Measurements from ENCODE around the gene STX18. TPM values are rescaled to one million over a fixed set of nuclear protein-coding genes. Genes with fewer than 3 reads are reported as not detected.
A peak's percentile ranks its signal among the peaks of the same experiment; 100 is the strongest.

STX18 gene
- total and polyA plus RNA-seq, 2 donors from 2014 or later: 37.2 to 66.8 TPM

DNA sequence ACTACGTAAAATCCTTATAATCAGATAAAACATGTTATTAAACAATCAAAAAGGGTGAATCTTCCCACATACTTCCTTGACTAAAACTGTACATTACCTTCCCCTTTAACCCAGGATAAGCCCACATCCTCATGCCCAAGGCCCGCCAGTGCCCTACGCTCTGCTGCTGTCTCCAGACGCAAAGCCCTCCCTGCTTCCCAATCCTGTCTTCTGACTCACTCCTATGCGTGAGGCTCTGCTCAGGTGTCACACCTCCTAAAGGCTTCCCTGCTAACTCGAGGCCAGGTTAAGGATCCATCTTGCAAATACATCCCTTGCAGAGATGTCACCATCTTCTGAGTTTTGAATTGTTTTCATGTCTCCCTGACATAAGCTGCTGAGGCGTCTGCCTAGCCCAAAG lies 61.6 kb downstream of the STX18 start:
- Histone ChIP-seq H3K36me3 (ENCODE audit: control insufficient read depth in 2 of 3, insufficient read depth in 3 of 3, low read length in 3 of 3) (no peaks in the 10 kb centered on the region), H3K27me3 (ENCODE audit: control insufficient read depth, insufficient read depth, low read length) (no peaks in the 10 kb centered on the region), H3K4me1 (ENCODE audit: control insufficient read depth in 2 of 3, insufficient read depth in 2 of 3, low read depth in 1 of 3, low read length in 3 of 3) (peaks cover 0 to 25% (median 18%) of the 10 kb centered on the region in 3 donors), H3K9ac (ENCODE audit: low read length in 3 of 3) (no peak overlapping the region), H3K27ac (ENCODE audit: low read depth in 2 of 2, low read length in 2 of 2) (no peak overlapping the region), H3K4me3 (ENCODE audit: low read length in 3 of 3) (no peak overlapping the region), H3K9me3 (ENCODE audit: control insufficient read depth in 2 of 3, insufficient read depth in 1 of 3, low read length in 3 of 3) (no peaks in the 10 kb centered on the region)
- FAIRE-seq (no peak), DNase-seq (no peak)
- TF ChIP-seq, protein P1, sequence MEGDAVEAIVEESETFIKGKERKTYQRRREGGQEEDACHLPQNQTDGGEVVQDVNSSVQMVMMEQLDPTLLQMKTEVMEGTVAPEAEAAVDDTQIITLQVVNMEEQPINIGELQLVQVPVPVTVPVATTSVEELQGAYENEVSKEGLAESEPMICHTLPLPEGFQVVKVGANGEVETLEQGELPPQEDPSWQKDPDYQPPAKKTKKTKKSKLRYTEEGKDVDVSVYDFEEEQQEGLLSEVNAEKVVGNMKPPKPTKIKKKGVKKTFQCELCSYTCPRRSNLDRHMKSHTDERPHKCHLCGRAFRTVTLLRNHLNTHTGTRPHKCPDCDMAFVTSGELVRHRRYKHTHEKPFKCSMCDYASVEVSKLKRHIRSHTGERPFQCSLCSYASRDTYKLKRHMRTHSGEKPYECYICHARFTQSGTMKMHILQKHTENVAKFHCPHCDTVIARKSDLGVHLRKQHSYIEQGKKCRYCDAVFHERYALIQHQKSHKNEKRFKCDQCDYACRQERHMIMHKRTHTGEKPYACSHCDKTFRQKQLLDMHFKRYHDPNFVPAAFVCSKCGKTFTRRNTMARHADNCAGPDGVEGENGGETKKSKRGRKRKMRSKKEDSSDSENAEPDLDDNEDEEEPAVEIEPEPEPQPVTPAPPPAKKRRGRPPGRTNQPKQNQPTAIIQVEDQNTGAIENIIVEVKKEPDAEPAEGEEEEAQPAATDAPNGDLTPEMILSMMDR (IDR thresholded peaks at IDR 0.05; ENCODE audit: borderline replicate concordance, extremely low read depth, insufficient read depth): no peak
- intact Hi-C loops (cut with DNase I): no loop called here

- H3K27ac ChIP-seq (ENCODE audit: low read depth in 2 of 2, low read length in 2 of 2): no peak overlapping the region
- FAIRE-seq: peak; percentile 57
- H3K4me3 ChIP-seq (ENCODE audit: low read length in 3 of 3): no peak overlapping the region
- intact Hi-C loops (cut with DNase I): no loop called here
- no peaks in the 10 kb centered on the region for H3K9me3 ChIP-seq (ENCODE audit: control insufficient read depth in 2 of 3, insufficient read depth in 1 of 3, low read length in 3 of 3)
- H3K27me3 ChIP-seq (ENCODE audit: control insufficient read depth, insufficient read depth, low read length): no peaks in the 10 kb centered on the region
- TF ChIP-seq, protein P1 (IDR thresholded peaks at IDR 0.05; ENCODE audit: borderline replicate concordance, extremely low read depth, insufficient read depth): no peak
- H3K9ac ChIP-seq (ENCODE audit: low read length in 3 of 3): no peak overlapping the region
- peaks cover 0 to 25% (median 18%) of the 10 kb centered on the region in 3 donors for H3K4me1 ChIP-seq (ENCODE audit: control insufficient read depth in 2 of 3, insufficient read depth in 2 of 3, low read depth in 1 of 3, low read length in 3 of 3)
- DNase-seq: no peak
- no peaks in the 10 kb centered on the region for H3K36me3 ChIP-seq (ENCODE audit: control insufficient read depth in 2 of 3, insufficient read depth in 3 of 3, low read length in 3 of 3)
Observed at GRCh38 chr4:4479366-4479765, 62.5 kb downstream of the STX18 start.

- peaks cover 0 to 25% (median 21%) of the 10 kb centered on the region in 3 donors for H3K4me1 ChIP-seq (ENCODE audit: control insufficient read depth in 2 of 3, insufficient read depth in 2 of 3, low read depth in 1 of 3, low read length in 3 of 3)
- no peaks in the 10 kb centered on the region for H3K36me3 ChIP-seq (ENCODE audit: control insufficient read depth in 2 of 3, insufficient read depth in 3 of 3, low read length in 3 of 3)
- H3K9ac ChIP-seq (ENCODE audit: low read length in 3 of 3): no peak overlapping the region
- TF ChIP-seq, protein P1 (IDR thresholded peaks at IDR 0.05; ENCODE audit: borderline replicate concordance, extremely low read depth, insufficient read depth): no peak
- FAIRE-seq (no peak), DNase-seq (no peak)
- no peak overlapping the region for H3K27ac ChIP-seq (ENCODE audit: low read depth in 2 of 2, low read length in 2 of 2)
- intact Hi-C loops (cut with DNase I): no loop called here
- H3K9me3 ChIP-seq (ENCODE audit: control insufficient read depth in 2 of 3, insufficient read depth in 1 of 3, low read length in 3 of 3): no peaks in the 10 kb centered on the region
- H3K4me3 ChIP-seq (ENCODE audit: low read length in 3 of 3): no peak overlapping the region
- H3K27me3 ChIP-seq (ENCODE audit: control insufficient read depth, insufficient read depth, low read length): no peaks in the 10 kb centered on the region
Observed at GRCh38 chr4:4477796-4478195, 64.1 kb downstream of the STX18 start.

GRCh38 chr4:4477391-4477790 lies 64.5 kb downstream of the STX18 start:
- Histone ChIP-seq H3K36me3 (ENCODE audit: control insufficient read depth in 2 of 3, insufficient read depth in 3 of 3, low read length in 3 of 3) (no peaks in the 10 kb centered on the region), H3K4me3 (ENCODE audit: low read length in 3 of 3) (no peak overlapping the region), H3K27me3 (ENCODE audit: control insufficient read depth, insufficient read depth, low read length) (no peaks in the 10 kb centered on the region), H3K9me3 (ENCODE audit: control insufficient read depth in 2 of 3, insufficient read depth in 1 of 3, low read length in 3 of 3) (no peaks in the 10 kb centered on the region), H3K27ac (ENCODE audit: low read depth in 2 of 2, low read length in 2 of 2) (no peak overlapping the region), H3K4me1 (ENCODE audit: control insufficient read depth in 2 of 3, insufficient read depth in 2 of 3, low read depth in 1 of 3, low read length in 3 of 3) (peaks cover 0 to 25% (median 21%) of the 10 kb centered on the region in 3 donors), H3K9ac (ENCODE audit: low read length in 3 of 3) (no peak overlapping the region)
- TF ChIP-seq, protein P1 (IDR thresholded peaks at IDR 0.05; ENCODE audit: borderline replicate concordance, extremely low read depth, insufficient read depth): no peak
- intact Hi-C loops (cut with DNase I): no loop called here
- FAIRE-seq (no peak), DNase-seq (no peak)
